Islet precursor cell (in vitro differentiated cells): ENCODE results near the gene CCNB2.
A peak's percentile ranks its signal among the peaks of the same experiment; 100 is the strongest.

Experiments
- DNase-seq: peaks from one replicate; pipeline ENCODE4 v3.0.0-alpha.2; 2018

Gene CCNB2

GRCh38 chr15:59169251-59169708 lies 64.3 kb downstream of the CCNB2 start:
- no peak for DNase-seq

GRCh38 chr15:59170295-59171066 lies 65.5 kb downstream of the CCNB2 start:
- peak; percentile 66 for DNase-seq

- no peak for DNase-seq
Observed at GRCh38 chr15:59171067-59171397, 66.1 kb downstream of the CCNB2 start.

- no peak for DNase-seq
Observed at GRCh38 chr15:59172289-59172901, 67.4 kb downstream of the CCNB2 start.

- DNase-seq, result no peak
Observed at GRCh38 chr15:59173194-59173593, 68.2 kb downstream of the CCNB2 start.

GRCh38 chr15:59174151-59174834 lies 69.3 kb downstream of the CCNB2 start:
- no peak for DNase-seq
